SK-N-SH treated with all-trans-retinoic acid at 6 μM for 48 hours (cell line): Measurements from ENCODE around the gene GPC5.

Experiments used
- ATAC-seq: fragments of 200-7000 bp; cut with Tn5 transposase; 3 replicates; pipeline ENCODE4 v1.9.1; 2020; ENCODE audit warnings: mild to moderate bottlenecking, moderate library complexity
- ARNTL ChIP-seq: fragments of 450-650 bp; formaldehyde crosslinking; IDR thresholded peaks from 2 replicates; pipeline ENCODE4 v1.5.0; 2020; ENCODE audit warnings: low read depth, mild to moderate bottlenecking, moderate library complexity, borderline replicate concordance
- BACH2 ChIP-seq: fragments of 250-450 bp; sonication (Bioruptor Pico); IDR thresholded peaks from 2 replicates; pipeline ENCODE4 v1.9.0; 2021; ENCODE audit warnings: mild to moderate bottlenecking, borderline replicate concordance
- CSDC2 ChIP-seq: fragments of 250-450 bp; sonication (Bioruptor Pico); IDR thresholded peaks from 2 replicates; pipeline ENCODE4 v1.5.0; 2020; ENCODE audit warnings: mild to moderate bottlenecking, moderate library complexity
- ESRRG ChIP-seq: fragments of 250-450 bp; sonication (Bioruptor Pico); IDR thresholded peaks from 2 replicates; pipeline ENCODE4 v1.6.1; 2021; ENCODE audit warnings: mild to moderate bottlenecking
- GLIS3 ChIP-seq: fragments of 250-450 bp; sonication (Bioruptor Pico); IDR thresholded peaks from 2 replicates; pipeline ENCODE4 v1.5.0; 2020; ENCODE audit warnings: mild to moderate bottlenecking, moderate library complexity
- ISL1 ChIP-seq: fragments of 250-450 bp; sonication (Bioruptor Pico); IDR thresholded peaks from 2 replicates; pipeline ENCODE4 v2.1.2; 2022; ENCODE audit warnings: mild to moderate bottlenecking, moderate library complexity
- OSR1 ChIP-seq: fragments of 250-450 bp; sonication (Bioruptor Pico); IDR thresholded peaks from 2 replicates; pipeline ENCODE4 v1.8.0; 2022; ENCODE audit warnings: moderate library complexity, mild to moderate bottlenecking, inconsistent platforms
- PPARA ChIP-seq: fragments of 250-450 bp; sonication (Bioruptor Pico); IDR thresholded peaks from 2 replicates; pipeline ENCODE4 v1.5.0; 2020; ENCODE audit warnings: mild to moderate bottlenecking, borderline replicate concordance
- RARB ChIP-seq: fragments of 250-450 bp; sonication (Bioruptor Pico); IDR thresholded peaks from 2 replicates; pipeline ENCODE4 v1.8.0; 2021; ENCODE audit warnings: mild to moderate bottlenecking, moderate library complexity
- SNAI2 ChIP-seq: fragments of 250-450 bp; sonication (Bioruptor Pico); IDR thresholded peaks from 2 replicates; pipeline ENCODE4 v1.5.0; 2020; ENCODE audit warnings: mild to moderate bottlenecking, moderate library complexity
- TCF4 ChIP-seq: fragments of 250-450 bp; sonication (Bioruptor Pico); IDR thresholded peaks from 2 replicates; pipeline ENCODE4 v1.8.0; 2021; ENCODE audit warnings: mild to moderate bottlenecking, moderate library complexity, borderline replicate concordance
- ZC3H10 ChIP-seq: fragments of 250-450 bp; sonication (Bioruptor Pico); IDR thresholded peaks from 2 replicates; pipeline ENCODE4 v1.5.1; 2021; ENCODE audit warnings: mild to moderate bottlenecking, moderate library complexity
- ZFP3 ChIP-seq: fragments of 250-450 bp; sonication (Bioruptor Pico); IDR thresholded peaks from 2 replicates; pipeline ENCODE4 v1.5.0; 2020; ENCODE audit warnings: mild to moderate bottlenecking, moderate library complexity
- ZFP30 ChIP-seq: fragments of 450-650 bp; formaldehyde crosslinking; IDR thresholded peaks from 2 replicates; pipeline ENCODE4 v1.5.0; 2022; ENCODE audit warnings: mild to moderate bottlenecking, moderate library complexity
- ZNF565 ChIP-seq: fragments of 450-650 bp; formaldehyde crosslinking; conservative IDR thresholded peaks from 2 replicates; pipeline ENCODE4 v1.5.0; 2020; ENCODE audit warnings: low read depth, mild to moderate bottlenecking, moderate library complexity
- ZNF70 ChIP-seq: fragments of 450-650 bp; formaldehyde crosslinking; IDR thresholded peaks from 2 replicates; pipeline ENCODE4 v1.5.0; 2020; ENCODE audit warnings: mild to moderate bottlenecking, moderate library complexity
- ZNF8 ChIP-seq: fragments of 450-650 bp; formaldehyde crosslinking; IDR thresholded peaks from 2 replicates; pipeline ENCODE4 v1.5.0; 2020; ENCODE audit warnings: mild to moderate bottlenecking, moderate library complexity
- TF ChIP-seq, protein P1 (sequence below): fragments of 250-450 bp; sonication (Bioruptor Pico); IDR thresholded peaks from 2 replicates; pipeline ENCODE4 v1.5.0; 2020; ENCODE audit warnings: mild to moderate bottlenecking, moderate library complexity
- TF ChIP-seq, protein P2 (sequence below): fragments of 250-450 bp; sonication (Bioruptor Pico); IDR thresholded peaks from 2 replicates; pipeline ENCODE4 v1.5.1; 2020; ENCODE audit warnings: low read depth, mild to moderate bottlenecking, moderate library complexity
- TF ChIP-seq, protein P3 (sequence below): fragments of 250-450 bp; sonication (Bioruptor Pico); IDR thresholded peaks from 2 replicates; pipeline ENCODE4 v1.8.0; 2021; ENCODE audit warnings: low read depth, mild to moderate bottlenecking, moderate library complexity, borderline replicate concordance
- TF ChIP-seq, protein P4 (sequence below): fragments of 250-450 bp; sonication (Bioruptor Pico); IDR thresholded peaks from 2 replicates; pipeline ENCODE4 v1.8.0; 2020; ENCODE audit warnings: mild to moderate bottlenecking, moderate library complexity, borderline replicate concordance

Gene GPC5

DNA sequence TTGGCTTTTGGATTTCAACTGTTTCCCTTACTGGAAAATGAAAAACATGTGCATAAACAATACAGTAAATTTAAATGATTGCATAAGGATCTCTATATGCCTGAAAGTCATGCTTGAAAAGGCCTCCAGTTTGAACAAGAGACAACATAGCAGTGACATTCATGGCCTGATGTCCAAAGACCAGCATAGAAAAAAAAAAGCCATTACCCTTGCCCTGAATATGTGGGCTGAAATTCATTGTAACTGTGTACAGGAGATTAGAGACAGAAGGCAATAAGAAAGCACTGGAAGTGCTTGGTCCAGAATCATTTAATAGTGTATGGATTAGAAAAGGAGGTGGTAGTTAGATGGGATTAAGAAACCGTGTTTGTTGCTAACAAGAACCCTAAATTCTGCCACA, 35.5 kb upstream of the GPC5 start:
- TF ChIP-seq PPARA (CRISPR knock-in tag) (no peak), ZNF70 (CRISPR knock-in tag) (no peak), ZNF565 (CRISPR knock-in tag) (no peak), ZFP30 (no peak), TCF4 (CRISPR knock-in tag) (no peak), GLIS3 (CRISPR knock-in tag) (no peak), ARNTL (CRISPR knock-in tag) (no peak), OSR1 (CRISPR knock-in tag) (no peak)
- TF ChIP-seq, protein P1, sequence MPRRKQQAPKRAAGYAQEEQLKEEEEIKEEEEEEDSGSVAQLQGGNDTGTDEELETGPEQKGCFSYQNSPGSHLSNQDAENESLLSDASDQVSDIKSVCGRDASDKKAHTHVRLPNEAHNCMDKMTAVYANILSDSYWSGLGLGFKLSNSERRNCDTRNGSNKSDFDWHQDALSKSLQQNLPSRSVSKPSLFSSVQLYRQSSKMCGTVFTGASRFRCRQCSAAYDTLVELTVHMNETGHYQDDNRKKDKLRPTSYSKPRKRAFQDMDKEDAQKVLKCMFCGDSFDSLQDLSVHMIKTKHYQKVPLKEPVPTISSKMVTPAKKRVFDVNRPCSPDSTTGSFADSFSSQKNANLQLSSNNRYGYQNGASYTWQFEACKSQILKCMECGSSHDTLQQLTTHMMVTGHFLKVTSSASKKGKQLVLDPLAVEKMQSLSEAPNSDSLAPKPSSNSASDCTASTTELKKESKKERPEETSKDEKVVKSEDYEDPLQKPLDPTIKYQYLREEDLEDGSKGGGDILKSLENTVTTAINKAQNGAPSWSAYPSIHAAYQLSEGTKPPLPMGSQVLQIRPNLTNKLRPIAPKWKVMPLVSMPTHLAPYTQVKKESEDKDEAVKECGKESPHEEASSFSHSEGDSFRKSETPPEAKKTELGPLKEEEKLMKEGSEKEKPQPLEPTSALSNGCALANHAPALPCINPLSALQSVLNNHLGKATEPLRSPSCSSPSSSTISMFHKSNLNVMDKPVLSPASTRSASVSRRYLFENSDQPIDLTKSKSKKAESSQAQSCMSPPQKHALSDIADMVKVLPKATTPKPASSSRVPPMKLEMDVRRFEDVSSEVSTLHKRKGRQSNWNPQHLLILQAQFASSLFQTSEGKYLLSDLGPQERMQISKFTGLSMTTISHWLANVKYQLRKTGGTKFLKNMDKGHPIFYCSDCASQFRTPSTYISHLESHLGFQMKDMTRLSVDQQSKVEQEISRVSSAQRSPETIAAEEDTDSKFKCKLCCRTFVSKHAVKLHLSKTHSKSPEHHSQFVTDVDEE (CRISPR knock-in tag): no peak
- TF ChIP-seq, all 23 proteins: peak for 0
- no peak for ATAC-seq

DNA sequence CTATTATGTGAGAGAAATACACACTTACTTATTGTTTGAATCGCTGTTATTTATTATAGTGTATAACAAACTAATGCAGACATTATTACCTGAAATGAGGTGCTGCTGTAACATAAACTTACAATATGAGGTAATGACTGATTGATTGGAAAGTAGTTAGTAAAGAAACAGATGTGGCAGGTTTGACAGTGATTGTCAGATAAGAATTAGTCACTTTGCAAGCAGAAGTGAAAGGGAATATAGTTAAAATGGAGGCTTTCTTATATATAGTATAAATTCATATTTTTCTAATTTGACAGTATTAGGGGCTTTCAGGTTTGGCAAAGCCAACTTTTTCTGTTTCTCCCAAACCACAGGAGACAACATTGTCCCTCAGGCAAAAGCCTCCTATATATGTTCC, 30.3 kb upstream of the GPC5 start:
- no peak for ATAC-seq
- TF ChIP-seq SNAI2 (no peak), TCF4 (CRISPR knock-in tag) (no peak), BACH2 (CRISPR knock-in tag) (no peak), RARB (CRISPR knock-in tag) (no peak), CSDC2 (CRISPR knock-in tag) (no peak), ARNTL (CRISPR knock-in tag) (no peak), PPARA (CRISPR knock-in tag) (no peak), GLIS3 (CRISPR knock-in tag) (no peak), OSR1 (CRISPR knock-in tag) (no peak), ISL1 (CRISPR knock-in tag) (no peak), ZNF565 (CRISPR knock-in tag) (no peak), ZC3H10 (CRISPR knock-in tag) (no peak), ESRRG (CRISPR knock-in tag) (no peak), ZNF8 (CRISPR knock-in tag) (no peak), ZFP3 (no peak), ZFP30 (no peak)
- TF ChIP-seq, protein P2, sequence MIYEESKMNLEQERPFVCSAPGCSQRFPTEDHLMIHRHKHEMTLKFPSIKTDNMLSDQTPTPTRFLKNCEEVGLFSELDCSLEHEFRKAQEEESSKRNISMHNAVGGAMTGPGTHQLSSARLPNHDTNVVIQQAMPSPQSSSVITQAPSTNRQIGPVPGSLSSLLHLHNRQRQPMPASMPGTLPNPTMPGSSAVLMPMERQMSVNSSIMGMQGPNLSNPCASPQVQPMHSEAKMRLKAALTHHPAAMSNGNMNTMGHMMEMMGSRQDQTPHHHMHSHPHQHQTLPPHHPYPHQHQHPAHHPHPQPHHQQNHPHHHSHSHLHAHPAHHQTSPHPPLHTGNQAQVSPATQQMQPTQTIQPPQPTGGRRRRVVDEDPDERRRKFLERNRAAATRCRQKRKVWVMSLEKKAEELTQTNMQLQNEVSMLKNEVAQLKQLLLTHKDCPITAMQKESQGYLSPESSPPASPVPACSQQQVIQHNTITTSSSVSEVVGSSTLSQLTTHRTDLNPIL: no peak
- TF ChIP-seq, protein P3, sequence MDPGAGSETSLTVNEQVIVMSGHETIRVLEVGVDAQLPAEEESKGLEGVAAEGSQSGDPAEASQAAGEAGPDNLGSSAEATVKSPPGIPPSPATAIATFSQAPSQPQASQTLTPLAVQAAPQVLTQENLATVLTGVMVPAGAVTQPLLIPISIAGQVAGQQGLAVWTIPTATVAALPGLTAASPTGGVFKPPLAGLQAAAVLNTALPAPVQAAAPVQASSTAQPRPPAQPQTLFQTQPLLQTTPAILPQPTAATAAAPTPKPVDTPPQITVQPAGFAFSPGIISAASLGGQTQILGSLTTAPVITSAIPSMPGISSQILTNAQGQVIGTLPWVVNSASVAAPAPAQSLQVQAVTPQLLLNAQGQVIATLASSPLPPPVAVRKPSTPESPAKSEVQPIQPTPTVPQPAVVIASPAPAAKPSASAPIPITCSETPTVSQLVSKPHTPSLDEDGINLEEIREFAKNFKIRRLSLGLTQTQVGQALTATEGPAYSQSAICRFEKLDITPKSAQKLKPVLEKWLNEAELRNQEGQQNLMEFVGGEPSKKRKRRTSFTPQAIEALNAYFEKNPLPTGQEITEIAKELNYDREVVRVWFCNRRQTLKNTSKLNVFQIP (CRISPR knock-in tag): no peak
- TF ChIP-seq, protein P1 (CRISPR knock-in tag): no peak
- TF ChIP-seq, protein P4, sequence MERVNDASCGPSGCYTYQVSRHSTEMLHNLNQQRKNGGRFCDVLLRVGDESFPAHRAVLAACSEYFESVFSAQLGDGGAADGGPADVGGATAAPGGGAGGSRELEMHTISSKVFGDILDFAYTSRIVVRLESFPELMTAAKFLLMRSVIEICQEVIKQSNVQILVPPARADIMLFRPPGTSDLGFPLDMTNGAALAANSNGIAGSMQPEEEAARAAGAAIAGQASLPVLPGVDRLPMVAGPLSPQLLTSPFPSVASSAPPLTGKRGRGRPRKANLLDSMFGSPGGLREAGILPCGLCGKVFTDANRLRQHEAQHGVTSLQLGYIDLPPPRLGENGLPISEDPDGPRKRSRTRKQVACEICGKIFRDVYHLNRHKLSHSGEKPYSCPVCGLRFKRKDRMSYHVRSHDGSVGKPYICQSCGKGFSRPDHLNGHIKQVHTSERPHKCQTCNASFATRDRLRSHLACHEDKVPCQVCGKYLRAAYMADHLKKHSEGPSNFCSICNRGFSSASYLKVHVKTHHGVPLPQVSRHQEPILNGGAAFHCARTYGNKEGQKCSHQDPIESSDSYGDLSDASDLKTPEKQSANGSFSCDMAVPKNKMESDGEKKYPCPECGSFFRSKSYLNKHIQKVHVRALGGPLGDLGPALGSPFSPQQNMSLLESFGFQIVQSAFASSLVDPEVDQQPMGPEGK (CRISPR knock-in tag): no peak
